GOT3 (cell line): ENCODE results near the gene PTPRD.

Experiments used
- DNase-seq: peaks from one replicate; lab custom pipeline; 2025; ENCODE audit warnings: mixed read lengths; lab: John Stamatoyannopoulos, UW

PTPRD gene

DNA sequence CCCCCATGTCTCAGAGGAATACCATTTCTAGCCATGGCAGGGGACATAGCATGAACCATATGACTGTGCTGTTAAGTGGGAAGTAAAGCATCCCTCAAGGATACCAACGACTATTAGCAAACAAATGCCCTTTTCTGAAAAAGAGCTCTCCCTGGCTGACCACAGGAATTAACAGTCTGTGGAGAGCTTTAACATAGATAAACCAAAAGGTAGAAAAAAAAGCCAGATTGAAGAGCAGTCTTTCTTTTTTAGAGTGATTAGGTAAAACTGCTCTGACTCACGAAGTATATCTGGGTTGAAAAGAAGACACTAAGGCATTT, 2280.5 kb downstream of the PTPRD start:
- DNase-seq = no peak

DNA sequence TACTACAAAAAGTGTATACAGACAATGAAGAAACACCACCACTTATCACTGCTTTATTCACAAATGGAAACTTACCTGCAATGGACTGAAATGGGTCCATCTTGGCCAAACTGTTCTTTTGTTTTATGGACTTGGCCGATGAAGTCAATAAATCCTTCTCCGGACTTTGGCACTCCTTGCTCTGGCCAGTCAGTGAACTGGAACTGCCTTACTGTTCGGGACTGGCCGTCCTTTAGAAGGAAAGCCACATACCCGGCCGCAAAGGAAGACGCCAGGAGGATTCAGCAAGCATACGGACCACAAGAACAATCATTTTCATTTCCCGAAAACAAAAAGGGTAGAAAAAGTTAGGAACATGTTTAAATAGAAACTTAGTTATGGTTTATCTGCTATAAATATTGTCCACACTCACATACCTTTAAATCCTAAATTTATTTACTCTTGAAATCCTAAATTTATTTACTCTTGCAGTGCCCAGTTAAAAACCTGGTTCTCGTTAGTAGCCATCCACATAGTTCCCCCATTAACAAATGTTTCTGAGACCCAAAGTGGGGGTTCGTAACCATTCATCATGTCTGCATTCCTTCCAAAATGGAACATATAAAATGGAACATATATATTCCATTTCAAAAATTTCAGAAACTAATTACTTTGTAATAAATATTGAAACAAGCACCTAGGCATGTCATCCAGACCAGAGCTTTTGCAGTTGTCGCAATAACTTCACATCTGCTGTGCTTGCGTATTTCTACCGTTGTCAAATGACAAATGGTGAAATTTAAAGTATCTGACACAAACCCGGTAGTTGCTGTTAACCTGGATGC, 2281.1 kb downstream of the PTPRD start:
- no peak for DNase-seq

DNA sequence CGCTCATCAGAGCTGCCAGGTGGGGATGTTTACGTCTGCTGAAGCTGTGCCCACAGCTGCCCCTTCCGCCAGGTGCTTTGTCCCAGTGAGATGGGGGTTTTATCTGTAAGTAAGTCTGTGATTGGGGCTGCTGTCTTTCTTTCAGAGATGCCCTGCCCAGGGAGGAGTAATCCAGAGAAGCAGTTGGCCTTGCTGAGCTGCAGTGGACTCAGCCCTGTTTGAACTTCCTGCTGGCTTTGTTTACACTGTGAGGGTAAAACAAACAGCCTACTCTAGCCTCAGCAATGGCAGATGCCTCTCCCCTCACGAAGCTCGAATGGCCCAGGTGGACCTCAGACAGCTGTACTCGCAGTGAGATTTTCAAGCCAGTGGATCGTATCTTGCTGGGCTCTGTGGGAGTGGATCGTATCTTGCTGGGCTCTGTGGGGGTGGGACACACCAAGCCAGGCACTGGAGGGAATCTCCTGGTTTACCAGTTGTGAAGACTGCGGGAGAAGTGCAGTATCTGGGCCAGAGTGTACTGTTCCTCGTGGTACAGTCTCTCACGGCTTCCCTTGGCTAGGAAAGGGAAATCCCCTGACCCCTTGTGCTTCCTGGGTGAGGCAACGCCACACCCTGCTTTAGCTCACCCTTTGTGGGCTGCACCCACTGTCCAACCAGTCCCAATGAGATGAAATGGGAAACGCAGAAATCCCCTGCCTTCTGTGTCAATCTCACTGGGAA, 2283.1 kb downstream of the PTPRD start:
- DNase-seq = no peak

DNA sequence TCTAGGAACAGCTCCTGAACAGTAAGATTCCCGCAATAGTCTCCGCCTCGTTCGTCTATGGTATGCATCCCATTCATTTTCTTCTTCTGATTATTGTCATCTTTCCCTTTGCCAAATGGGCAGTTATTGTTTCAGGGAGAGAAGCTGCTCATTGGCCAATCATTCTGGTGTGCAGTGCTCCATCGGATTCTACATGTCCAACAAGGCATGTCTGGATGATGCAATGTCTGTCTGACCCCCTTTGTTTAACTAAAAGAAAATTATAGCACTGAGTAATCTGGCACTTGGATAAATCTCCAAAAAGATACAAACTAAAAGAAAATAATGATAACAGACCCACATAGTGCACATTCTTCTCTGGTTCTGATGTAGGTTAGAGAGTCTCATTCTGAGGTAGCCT, 2297.6 kb downstream of the PTPRD start:
- no peak for DNase-seq

DNA sequence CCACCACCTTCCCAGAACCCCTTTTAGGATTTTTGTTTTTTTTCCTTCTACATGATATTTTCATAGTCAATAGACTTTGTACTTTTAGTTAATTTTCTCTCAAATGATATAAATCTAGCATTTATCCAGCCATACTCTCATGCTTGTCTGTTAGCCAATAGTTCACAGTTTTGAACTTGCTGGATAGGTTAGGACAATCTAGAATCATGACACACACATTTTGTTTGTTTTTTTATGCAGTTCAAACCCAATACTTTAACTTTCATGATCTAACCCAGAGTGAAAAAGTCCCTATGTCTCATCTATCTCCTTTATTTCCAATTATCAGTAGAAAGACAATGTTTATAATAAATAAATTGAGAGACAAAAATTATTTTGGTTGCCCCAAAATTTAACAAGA, 2303.5 kb downstream of the PTPRD start:
- DNase-seq = no peak

DNA sequence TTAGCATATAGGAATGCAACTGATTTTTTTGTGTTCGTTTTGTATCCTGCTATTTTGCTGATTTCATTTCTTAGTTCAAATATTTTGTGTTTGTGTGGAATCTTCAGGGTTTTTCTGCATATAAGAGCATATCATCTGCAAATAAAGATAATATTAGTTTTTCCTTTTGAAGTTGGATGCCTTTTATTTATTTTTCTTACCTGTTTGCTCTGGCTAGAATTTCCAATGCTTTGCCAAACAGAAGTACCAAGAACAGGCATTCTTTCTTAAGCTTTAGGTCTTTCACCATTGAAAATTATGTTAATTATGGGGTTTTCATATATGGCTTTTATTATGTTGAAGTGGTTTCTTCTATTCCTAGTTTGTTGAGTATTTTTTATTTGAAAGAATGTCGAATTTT, 2308.1 kb downstream of the PTPRD start:
- no peak for DNase-seq

DNA sequence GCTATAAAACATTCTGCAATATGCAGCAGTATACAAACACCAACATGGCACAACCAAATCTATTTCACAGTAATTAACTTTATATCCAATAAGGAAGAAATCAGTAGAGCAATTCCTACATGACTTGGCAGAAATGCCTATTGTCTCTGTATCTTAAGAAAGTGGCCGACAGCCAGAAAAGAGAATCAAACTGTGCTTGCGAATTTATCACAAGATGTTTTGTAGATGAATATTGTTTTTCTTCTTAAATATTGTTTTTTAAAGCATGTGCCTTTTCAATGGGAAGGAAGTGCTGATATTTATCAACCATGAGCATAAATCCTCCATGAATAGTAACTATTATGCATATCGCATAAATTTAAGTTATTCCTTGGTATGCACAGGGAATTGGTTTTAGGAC, 2311.5 kb downstream of the PTPRD start:
- DNase-seq = no peak

DNA sequence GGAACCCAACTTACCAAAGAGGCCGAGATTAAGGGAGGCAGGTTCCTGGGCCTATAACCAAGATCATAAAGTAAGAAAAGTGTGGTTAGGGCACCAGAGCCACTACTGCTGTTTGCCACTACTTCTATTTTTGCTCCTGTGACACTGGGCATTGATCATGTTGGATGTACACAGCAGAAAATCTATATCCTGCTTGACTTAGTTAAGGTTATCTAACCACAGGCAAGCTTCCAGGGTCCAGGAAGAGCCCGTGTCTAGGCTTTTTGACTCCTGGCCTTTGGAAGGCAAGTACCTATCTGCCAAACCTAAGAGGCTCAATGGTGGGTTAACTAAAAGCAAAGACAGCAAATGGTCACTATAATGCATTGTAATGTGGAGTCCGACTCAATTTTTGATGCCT, 2315.8 kb downstream of the PTPRD start:
- DNase-seq = no peak

DNA sequence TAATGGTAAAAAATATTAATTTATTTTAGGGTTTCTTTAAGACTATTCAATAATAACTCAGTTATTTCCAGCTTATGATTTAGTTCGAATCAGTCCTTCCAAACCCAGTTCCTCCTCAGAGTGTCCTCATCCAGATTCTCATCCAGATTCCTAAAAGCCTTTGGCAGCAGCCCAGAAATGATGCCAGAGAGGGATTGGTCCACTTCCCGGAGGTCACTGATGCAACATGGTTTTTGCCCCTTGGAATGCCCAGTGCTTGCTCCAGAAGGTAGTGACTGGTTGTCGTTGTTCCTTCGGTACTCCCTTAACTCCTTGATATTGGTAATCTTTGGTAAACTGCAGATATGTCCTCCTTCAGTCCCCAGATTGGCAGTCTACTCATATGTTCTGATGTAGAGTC, 2320.1 kb downstream of the PTPRD start:
- DNase-seq = no peak

DNA sequence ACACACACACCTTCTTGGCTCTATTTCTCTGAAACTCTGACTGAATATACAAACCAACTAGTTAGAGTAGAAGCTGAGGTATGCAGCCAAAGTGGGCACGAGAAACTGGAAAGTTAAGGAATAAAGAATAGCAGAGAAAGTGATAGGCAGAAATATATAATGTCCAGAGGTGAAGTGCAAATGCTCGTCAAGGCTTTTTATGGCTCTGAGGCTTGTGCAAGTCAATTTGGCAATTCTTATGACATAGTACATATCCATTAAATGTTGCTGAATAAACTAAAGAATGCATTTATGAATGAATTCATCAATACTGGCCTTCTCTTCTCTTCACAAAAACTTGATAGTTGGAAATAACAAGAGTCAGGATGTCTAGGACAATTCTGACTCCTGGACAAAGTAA, 2323.1 kb downstream of the PTPRD start:
- DNase-seq = no peak

DNA sequence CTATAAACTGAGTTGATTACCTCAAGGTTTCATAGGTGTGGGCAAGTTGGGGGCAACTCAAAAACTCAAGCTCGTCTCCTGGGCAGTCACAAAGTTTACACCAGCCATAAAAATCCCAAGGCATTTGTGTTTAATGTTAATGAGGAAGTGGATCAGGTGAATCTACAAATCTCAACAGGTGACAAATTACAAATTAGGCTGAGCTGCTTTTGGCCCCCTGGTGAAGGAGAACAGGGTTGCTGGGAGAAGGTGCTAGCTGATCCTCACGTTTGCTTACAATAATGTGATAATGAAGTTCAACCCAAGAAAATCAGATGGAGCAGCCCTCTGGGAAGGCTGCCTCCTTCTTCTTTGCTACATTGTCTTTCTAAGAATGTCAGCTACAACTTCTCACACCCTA, 2324.8 kb downstream of the PTPRD start:
- DNase-seq = no peak

DNA sequence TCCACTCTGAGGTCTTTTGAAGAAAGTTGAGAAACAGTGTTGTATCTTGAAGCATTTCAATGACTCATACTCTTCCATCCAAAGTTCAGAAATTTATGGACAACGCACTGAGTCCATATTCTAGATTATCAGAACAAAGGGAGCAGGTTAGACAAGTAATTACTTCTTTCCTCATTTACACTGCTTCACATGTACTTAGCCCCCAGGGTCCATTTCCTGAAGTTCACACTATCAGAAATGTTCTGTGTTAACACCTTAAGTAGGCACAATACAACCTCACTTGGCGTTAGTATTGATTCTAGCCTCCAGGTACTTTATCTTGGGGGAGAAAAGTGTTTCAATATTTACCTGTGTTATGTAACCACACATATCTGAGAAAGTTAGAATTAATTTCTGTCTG, 2325.3 kb downstream of the PTPRD start:
- DNase-seq = no peak

DNA sequence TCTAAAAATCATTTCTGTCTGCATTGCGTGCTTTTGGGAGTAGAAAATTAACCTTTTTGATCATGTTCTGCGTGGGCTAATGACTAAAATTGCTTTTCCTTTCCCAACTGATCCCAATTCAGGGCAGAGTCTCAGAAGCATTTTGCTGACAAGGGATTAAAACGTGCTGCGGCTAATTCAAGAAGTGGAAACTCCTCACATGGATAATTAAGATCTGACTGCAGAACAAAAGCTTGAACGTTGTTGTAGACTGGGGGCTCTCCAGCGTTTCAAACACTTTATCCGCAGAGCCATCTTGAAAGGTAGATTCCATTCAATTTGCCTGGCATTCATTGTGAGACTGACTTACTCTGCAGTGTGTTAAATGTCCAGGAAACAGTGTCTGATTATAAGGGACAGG, 2327.9 kb downstream of the PTPRD start:
- DNase-seq = no peak

DNA sequence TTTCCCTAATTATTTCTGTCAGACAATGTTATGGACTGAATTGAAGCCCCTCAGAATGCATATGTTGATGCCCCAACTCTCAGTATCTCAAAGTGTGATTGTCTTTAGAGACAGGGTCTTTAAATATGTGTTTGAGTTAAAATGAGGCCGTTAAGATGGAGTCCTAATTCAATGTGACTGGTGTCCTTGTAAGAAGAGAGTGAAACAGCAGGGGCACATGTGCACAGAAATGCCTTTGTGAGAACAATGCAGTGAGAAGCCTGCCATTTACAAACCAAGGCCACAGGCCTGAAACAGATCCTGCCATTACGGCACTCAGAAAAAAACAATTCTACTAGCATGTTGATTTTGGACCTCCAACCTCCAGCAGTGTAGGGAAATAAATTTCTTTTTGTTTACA, 2330.3 kb downstream of the PTPRD start:
- DNase-seq = no peak

DNA sequence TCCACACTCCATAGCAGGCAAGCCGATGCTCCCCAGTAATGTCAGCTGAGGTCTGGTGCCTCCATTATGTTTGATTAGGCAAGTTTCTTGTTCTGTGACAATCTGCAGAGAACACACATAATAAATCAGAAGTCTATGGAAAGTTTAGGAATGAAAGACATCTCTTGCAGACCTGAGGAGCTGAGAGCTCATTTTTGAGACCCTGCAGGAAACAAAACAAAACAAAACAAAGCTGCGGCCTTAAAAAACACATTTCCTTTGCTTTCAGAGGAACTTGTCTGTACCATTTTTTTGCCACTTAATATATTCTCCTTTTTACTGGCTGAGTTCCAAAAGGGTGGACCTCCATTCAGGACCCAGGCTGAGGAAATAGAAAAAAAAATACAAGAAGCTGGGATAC, 2332.0 kb downstream of the PTPRD start:
- no peak for DNase-seq

DNA sequence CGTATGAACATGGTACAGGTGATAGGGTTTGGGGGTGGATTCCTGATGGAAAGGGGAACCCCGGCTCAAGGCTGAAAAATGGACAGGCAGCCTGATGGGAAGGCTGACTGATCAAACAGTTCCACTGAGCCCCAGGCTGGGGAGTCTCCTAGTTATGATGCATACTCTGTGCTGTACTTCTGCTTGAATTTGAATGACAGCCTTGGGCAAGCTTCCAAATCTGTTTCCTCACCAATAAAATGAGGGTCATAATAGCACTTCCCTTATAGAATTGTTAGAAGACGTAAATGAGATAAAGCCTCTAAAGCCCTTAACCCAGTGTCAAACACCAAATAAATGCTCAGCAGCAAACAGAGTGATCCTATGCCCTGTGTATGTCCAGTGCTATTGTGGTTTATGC, 2334.8 kb downstream of the PTPRD start:
- no peak for DNase-seq

DNA sequence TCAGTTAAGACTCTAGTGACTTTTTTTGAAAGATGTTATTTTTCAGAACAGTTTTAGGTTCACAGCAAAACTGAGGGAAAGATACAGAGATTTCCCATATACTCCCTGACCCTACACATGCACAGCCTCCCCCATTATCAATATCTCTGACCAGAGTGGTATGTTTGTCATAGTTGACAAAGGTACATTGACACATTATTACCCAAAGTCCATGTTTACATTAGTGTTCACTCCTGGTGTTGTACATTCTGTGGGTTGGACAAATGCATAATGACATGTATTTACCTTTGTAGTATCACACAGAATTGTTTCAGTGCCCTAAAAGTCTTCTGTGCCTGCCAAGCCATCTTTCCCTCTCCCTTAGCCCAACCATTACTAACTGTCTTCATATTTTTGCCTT, 2342.6 kb downstream of the PTPRD start:
- no peak for DNase-seq

DNA sequence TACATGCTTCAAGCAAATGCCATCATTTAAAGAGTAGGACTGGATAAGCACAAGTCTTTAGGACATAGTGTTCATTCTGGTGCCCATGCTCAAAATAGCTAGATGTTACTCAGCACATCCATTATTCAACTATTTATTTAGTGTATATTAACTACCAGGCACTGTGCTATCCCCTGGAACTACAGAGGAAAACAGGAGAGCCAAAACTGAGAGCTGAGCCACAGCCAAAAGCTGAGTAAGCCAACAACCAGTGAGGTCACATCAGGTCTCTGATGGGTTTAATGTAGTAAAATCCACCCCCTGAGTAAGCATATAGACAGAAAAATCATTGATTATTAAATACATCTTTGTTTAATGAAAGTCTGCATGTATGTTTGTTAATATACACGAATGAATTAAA, 2343.9 kb downstream of the PTPRD start:
- DNase-seq = no peak

DNA sequence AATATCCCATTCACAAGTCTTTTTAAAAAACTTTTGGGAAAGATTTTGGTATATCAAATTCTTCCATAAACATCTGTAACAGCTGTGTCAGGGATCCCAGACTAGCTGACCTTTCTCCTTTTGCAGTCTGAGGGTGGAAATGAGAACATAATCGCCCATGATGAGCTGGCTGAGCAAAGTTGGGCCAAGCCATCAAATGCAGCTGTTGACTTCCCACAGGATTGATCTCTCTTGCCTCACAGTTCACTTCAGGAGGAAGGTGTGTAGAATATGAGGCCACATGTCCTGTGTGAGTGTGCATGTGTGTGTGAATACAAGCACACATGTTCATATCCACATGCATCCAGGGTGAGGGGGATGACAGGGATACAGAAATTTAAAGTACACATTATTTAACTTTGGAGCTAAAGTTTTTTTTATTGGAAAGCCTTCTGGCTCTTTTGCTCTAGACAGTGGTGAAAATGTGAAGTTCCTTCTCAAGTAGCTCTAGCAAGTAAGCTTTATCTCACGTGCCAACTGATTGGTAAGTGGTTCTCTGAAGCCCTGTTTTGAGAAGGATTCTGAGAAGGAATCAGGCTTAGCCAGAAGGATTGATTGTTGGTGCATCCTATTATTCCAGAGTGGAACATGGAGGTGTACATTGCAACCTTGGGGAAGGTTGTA, 2344.5 kb downstream of the PTPRD start:
- DNase-seq = no peak

DNA sequence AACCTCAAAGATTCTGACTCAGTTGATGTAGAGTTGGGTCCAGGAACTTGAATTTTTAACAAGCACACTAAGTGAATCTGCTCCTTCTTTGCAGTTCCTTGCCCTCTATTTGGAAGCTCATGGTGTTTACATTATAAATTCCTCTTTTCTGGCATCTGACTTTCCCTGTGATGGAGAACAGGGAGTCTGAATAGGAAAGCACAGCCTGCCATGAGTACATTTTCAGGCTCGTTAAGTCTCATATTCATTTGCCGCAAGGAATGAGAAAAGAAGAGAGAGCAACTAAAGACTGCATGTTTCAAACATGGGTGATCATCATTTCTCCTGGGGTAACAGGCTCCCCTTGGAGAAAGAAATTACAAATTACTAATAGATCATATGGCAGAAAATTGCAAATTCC, 2345.2 kb downstream of the PTPRD start:
- DNase-seq = no peak

DNA sequence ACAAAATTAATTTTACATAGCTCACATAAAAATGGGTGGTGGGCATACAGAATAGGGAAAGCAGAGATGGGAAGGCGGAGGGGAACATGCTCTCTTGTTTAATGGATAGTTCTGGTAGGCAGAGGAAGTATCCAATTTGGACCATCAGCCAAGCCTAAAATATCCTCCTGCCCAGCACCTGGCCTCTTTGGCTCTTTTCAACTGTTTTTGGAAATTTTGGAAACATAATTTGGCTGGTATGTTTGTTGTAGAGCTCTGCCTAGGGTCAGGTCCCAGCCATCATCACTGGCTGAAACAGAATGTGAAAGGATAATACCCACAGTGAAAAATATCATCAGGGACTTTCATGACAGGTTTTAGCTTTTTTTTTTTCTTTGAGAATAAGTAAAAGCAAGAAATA, 2345.9 kb downstream of the PTPRD start:
- no peak for DNase-seq

DNA sequence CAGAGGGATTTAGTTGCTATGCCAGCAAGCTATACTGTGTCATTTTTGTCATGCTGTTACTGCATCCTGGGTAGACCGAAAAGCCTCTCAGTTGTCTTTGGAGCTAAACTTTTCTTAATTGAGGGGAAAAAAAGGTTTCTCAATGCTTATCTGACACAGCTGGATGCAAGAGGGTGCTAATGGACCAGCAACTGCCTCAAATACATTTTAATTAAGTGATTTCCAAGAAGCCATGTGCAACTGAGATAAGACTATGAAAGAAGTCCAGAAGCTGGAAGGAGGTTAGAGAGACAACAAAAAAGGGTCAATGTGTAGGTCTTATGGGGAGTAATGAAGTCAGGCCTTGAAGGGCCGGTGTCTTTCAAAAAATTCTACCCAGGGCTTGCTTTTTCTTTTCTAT, 2347.5 kb downstream of the PTPRD start:
- no peak for DNase-seq
